Stimulated activated CD4-positive, alpha-beta T cell treated with anti-CD3 and anti-CD28 coated beads, Interleukin-4, amount 100 ng/mL, for 48 hours (primary cell): ENCODE results near the gene GABRQ.
A peak's percentile ranks its signal among the peaks of the same experiment; 100 is the strongest.

Experiments used
- DNase-seq, 2 donors: peaks; one replicate each; pipeline ENCODE4 v3.0.0-alpha.2; 2020; ENCODE audit warnings: low read depth in 2 of 2

Gene GABRQ

GRCh38 chrX:152637649-152638442 is at the start of gene GABRQ:
Gene GABRQ (plus strand): TSS chrX:152637895. CDS start chrX:152638203, 308 bp downstream.
- peak; percentile 1 to 6 for DNase-seq

GRCh38 chrX:152588206-152588605 is 49.5 kb upstream of the GABRQ start:
- DNase-seq: no peak

- DNase-seq: no peak
Measured at GRCh38 chrX:152600853-152601633, 36.7 kb upstream of the GABRQ start.

- peak in 1 of 2 donors; percentile 0 for DNase-seq
Measured at GRCh38 chrX:152601848-152602616, 35.7 kb upstream of the GABRQ start.

GRCh38 chrX:152614791-152615190 is 22.9 kb upstream of the GABRQ start:
- no peak for DNase-seq

GRCh38 chrX:152619897-152620296 is 17.8 kb upstream of the GABRQ start:
- no peak for DNase-seq

GRCh38 chrX:152632445-152633097 is 5.1 kb upstream of the GABRQ start:
- peak; percentile 7 to 36 for DNase-seq

GRCh38 chrX:152635941-152636340 is 1.8 kb upstream of the GABRQ start:
- no peak for DNase-seq

- no peak for DNase-seq
Measured at GRCh38 chrX:152638443-152638904, 779 bp downstream of the GABRQ start.

- no peak for DNase-seq
Measured at GRCh38 chrX:152639426-152639825, 1.7 kb downstream of the GABRQ start.

GRCh38 chrX:152640034-152640818 is 2.5 kb downstream of the GABRQ start:
- DNase-seq: no peak

- DNase-seq: no peak
Measured at GRCh38 chrX:152641256-152641875, 3.7 kb downstream of the GABRQ start.

- no peak for DNase-seq
Measured at GRCh38 chrX:152641996-152642395, 4.3 kb downstream of the GABRQ start.

GRCh38 chrX:152642931-152643564 is 5.4 kb downstream of the GABRQ start:
- no peak for DNase-seq

GRCh38 chrX:152646961-152647360 is 9.3 kb downstream of the GABRQ start:
- DNase-seq: no peak

GRCh38 chrX:152647978-152648377 is 10.3 kb downstream of the GABRQ start:
- no peak for DNase-seq

GRCh38 chrX:152652060-152652459 is 14.4 kb downstream of the GABRQ start:
- no peak for DNase-seq

- no peak for DNase-seq
Measured at GRCh38 chrX:152652467-152652866, 14.8 kb downstream of the GABRQ start.

GRCh38 chrX:152656087-152656486 is 18.4 kb downstream of the GABRQ start:
- DNase-seq: no peak

- DNase-seq: no peak
Measured at GRCh38 chrX:152656890-152657289, 19.2 kb downstream of the GABRQ start.
